ENCODE measurements around the gene TPGS2.

The TPGS2 gene

DNA sequence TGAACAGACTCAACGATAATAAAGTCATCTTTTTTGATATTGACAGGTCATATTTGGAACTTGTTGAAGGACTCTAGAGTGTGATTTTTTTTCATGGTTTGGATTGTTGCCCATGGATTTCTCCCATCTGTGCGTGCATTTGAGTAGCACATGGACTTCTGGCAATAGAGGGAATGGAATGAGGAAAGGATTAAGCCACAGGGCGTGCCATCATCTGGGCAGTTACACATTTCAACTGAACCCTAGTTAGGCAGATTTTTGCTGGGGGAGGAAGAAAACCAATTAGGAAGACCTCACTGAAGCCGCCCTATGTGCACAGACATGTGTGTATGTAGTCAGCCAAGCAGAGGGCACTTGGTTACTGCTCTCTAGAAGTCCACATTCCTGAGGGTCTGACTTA lies 72.6 kb downstream of the TPGS2 start:
- Histone ChIP-seq H3K36me3 (ENCODE audit: insufficient read depth, low read depth, low read length) (no peaks in the 10 kb centered on the region), H3K27ac (ENCODE audit: low read length) (no peak overlapping the region), H3K9me3 (ENCODE audit: insufficient read depth, low read depth, low read length) (no peaks in the 10 kb centered on the region), H3K4me3 (ENCODE audit: low read length) (no peak overlapping the region), H3K4me1 (ENCODE audit: insufficient read depth, low read length) (no peaks in the 10 kb centered on the region), H3K27me3 (ENCODE audit: insufficient read depth, low read length) (no peaks in the 10 kb centered on the region), H3K9ac (ENCODE audit: low read depth, low read length) (no peak overlapping the region)

DNA sequence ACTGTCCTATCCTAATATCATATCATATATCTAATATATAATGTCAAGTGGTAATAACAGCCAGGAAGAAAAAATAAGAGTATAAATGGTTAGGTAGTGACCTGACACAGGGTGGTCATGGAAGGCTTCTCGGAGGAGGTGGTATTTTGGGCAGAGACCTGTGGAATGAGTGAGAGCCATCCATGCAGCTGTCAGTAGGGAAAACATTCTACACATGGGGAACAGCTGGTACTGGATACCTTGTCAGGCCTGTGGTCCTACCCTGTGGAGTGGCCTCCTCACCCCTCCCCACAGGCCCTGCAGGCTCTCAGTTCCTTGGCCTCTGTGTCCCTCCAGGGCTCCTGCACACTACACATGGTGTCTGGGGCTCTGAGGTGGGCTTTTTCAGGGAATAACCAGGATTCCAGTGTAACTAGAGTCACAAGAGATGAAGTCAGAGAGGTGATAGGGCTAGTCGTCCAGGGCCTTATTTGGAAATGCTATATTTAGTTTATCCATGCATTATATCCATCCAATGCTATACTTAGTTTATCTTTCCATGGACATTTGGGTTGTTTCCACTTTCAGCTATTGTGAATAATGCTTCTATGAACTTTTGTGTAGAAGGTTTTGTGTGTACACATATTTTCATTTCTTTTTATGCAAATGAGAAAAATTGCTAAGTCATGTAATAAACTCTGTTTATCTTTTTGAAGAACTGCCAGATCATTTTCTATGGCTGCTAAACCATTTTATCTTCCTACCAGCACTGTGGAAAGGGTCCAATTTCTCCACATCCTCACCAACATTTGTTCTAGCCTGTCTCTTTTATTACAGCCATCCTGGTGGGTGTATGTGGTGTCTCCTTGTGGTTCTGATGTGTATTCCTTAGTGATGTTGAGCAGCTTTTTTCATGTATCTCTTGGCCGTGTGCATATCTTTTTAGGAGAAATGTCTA lies 75.6 kb downstream of the TPGS2 start:
- no peak overlapping the region for H3K9ac ChIP-seq (ENCODE audit: low read depth, low read length)
- H3K27ac ChIP-seq (ENCODE audit: low read length), result no peak overlapping the region
- no peaks in the 10 kb centered on the region for H3K4me1 ChIP-seq (ENCODE audit: insufficient read depth, low read length)
- H3K36me3 ChIP-seq (ENCODE audit: insufficient read depth, low read depth, low read length), result no peaks in the 10 kb centered on the region
- H3K4me3 ChIP-seq (ENCODE audit: low read length), result no peak overlapping the region
- no peaks in the 10 kb centered on the region for H3K27me3 ChIP-seq (ENCODE audit: insufficient read depth, low read length)
- H3K9me3 ChIP-seq (ENCODE audit: insufficient read depth, low read depth, low read length), result no peaks in the 10 kb centered on the region

DNA sequence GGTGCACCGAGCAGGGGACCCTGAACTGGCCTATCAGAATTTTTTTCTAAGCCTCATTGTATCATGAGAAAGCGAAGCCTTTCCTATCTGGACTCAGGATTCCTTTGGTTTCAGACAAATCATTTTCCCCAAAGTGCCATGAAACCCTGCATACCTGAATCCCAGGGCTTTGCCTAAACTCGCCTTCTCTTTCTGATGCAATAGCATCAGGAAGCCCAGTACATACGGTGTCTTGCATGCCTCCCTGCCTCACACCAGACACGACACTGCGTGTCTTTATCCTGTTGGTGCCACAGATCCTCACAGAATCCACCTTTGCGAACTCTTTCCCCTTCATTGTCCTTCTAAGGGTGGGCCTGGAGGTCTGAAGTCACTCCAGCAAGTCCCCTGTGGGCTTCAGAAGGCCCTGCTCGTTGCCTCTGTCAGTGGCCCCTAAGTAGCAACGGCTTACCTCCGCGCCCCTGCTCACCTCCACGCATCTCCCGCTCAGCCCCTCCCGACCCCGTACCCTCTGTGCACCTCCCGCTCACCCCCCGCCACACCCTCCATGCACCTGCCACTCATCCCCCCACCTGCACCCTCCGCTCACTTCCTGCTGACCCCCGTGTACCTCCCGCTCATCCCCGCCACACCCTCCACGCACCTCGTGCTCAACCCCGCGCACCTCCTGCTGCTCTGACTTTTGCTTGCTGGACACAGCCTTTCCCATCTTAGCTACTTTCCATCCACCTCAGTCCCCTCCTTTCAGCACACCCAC lies 83.4 kb downstream of the TPGS2 start:
- Histone ChIP-seq H3K4me3 (ENCODE audit: low read length) (no peak overlapping the region), H3K9me3 (ENCODE audit: insufficient read depth, low read depth, low read length) (no peaks in the 10 kb centered on the region), H3K9ac (ENCODE audit: low read depth, low read length) (no peak overlapping the region), H3K4me1 (ENCODE audit: insufficient read depth, low read length) (no peaks in the 10 kb centered on the region), H3K27ac (ENCODE audit: low read length) (no peak overlapping the region), H3K27me3 (ENCODE audit: insufficient read depth, low read length) (no peaks in the 10 kb centered on the region), H3K36me3 (ENCODE audit: insufficient read depth, low read depth, low read length) (0 out of 2 replicates have a peak, but pooled peaks cover 2% of the 10 kb centered on the region)

DNA sequence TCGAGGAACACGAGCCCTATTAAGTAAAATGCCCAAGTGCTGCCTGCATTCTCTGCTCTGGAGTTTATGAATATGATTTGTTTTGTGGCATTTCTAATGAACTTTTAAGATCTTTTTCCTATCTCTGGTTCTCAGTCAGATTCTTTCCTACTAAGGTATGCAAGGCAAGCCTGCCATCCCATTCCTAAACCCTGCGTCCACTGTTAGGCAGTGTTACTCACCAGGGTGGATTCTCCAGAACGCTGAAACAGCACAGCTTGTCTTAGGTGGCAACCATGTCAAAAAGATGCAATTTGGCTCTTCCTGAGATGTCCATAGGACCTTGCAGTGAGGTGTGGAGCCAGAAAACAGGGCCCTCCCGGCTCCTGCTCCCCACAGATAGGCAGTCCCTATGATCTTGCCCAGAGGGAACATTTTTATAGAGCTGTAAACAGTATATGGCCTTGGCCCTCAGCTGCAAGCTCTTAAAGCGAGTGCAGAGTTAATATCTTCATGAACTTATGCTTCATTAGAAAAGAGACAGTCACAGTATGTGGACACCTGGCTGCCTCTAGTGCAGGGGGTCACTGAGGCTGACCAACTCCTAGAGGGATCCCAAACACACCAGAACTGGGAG lies 84.4 kb downstream of the TPGS2 start:
- Histone ChIP-seq H3K4me1 (ENCODE audit: insufficient read depth, low read length) (no peaks in the 10 kb centered on the region), H3K27me3 (ENCODE audit: insufficient read depth, low read length) (no peaks in the 10 kb centered on the region), H3K36me3 (ENCODE audit: insufficient read depth, low read depth, low read length) (0 out of 2 replicates have a peak, but pooled peaks cover 2% of the 10 kb centered on the region), H3K9me3 (ENCODE audit: insufficient read depth, low read depth, low read length) (no peaks in the 10 kb centered on the region), H3K27ac (ENCODE audit: low read length) (no peak overlapping the region), H3K4me3 (ENCODE audit: low read length) (no peak overlapping the region), H3K9ac (ENCODE audit: low read depth, low read length) (no peak overlapping the region)

Measured in iPS-20b (cell line).